OCI-LY7 (cell line): Measurements from ENCODE around the gene CAPN7.

ENCODE experiments used
- CTCF ChIP-seq: fragments of 200-600 bp; sonication (generic); conservative IDR thresholded peaks from 2 replicates; pipeline ENCODE4 v1.5.1; 2014; ENCODE audit warnings: mild to moderate bottlenecking, antibody characterized with exemption, low read length, moderate library complexity, mixed read lengths
- EZH2phosphoT487 ChIP-seq: fragments of 200-600 bp; sonication (generic); IDR thresholded peaks from 2 replicates; pipeline ENCODE4 v1.6.1; 2018; ENCODE audit warnings: low read depth, borderline replicate concordance, mild to moderate bottlenecking, mixed run types, antibody characterized with exemption, low read length, moderate library complexity, mixed read lengths

GRCh38 chr3:15197340-15198029 lies 8.6 kb upstream of the CAPN7 start:
- no peak for TF ChIP-seq EZH2phosphoT487
- no peak for TF ChIP-seq CTCF
